Measurements from ENCODE around the gene RUNX3. TPM values are rescaled to one million over a fixed set of nuclear protein-coding genes. Genes with fewer than 3 reads are reported as not detected.

RUNX3 gene
- total and polyA plus RNA-seq, 4 donors = 0.43 to 1.1 (median 0.88) TPM

DNA sequence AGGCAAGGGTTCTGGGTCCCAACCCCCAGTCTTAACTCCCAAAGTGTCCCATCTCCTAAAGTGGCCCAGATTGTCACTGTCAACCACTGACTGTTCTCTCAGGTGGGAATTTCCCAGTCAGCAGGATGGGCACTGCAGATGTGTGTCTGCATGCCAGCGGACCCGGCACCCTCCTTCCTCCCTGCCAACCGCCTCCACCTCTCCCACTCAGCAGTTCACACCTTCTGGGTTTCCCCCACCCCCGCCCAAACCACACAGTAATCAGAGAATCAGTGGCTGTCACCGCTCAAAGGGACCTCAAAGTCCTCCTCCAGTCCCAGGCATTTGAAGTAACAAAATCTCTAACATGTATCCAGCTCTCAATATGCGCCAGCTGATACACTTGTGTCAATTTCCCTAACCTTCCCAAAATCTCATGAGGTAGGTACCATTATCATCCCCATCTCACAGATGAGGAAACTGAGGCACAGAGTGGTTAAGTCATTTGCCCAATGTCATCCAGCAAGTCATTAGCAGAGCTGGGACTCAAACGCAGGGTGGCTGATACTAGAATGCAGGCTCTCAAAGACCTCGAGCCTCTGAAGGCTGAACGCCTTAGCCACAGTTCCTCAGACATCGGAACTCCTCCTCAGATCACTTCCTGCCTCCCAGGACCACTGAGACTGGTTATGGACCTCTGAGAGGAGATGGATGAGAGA lies 4.8 kb downstream of the RUNX3 start:
- H3K36me3 ChIP-seq (ENCODE audit: control insufficient read depth in 4 of 4, insufficient read depth in 3 of 4, low read depth in 1 of 4, low read length in 3 of 4) = no peaks in the 10 kb centered on the region
- no peaks in the 10 kb centered on the region for H3K9me3 ChIP-seq (ENCODE audit: control insufficient read depth in 4 of 4, low read length in 3 of 4)
- H3K27ac ChIP-seq (ENCODE audit: low read depth in 1 of 2, low read length in 2 of 2) = no peak overlapping the region
- 51% methylated on average over 10 of the region's 10 CpGs for WGBS
- no peak for DNase-seq (ENCODE audit: low spot score)
- peaks cover 0 to 10% (median 7%) of the 10 kb centered on the region in 4 donors for H3K4me1 ChIP-seq (ENCODE audit: control insufficient read depth in 4 of 4, insufficient read depth in 4 of 4, low read length in 3 of 4)
- H3K27me3 ChIP-seq (ENCODE audit: control insufficient read depth in 4 of 4, insufficient read depth in 4 of 4, low read length in 3 of 4) = peaks cover 0 to 8% (median 4%) of the 10 kb centered on the region in 4 donors
- H3K9ac ChIP-seq (ENCODE audit: low read depth in 1 of 2, low read length in 2 of 2) = no peak overlapping the region
- TF ChIP-seq HNF4G (IDR thresholded peaks at IDR 0.05) (no peak), NR2F2 (IDR thresholded peaks at IDR 0.05) (no peak), JUND (IDR thresholded peaks at IDR 0.05) (no peak), EGR1 (IDR thresholded peaks at IDR 0.05; ENCODE audit: low read depth in 2 of 2) (no peak), YY1 (IDR thresholded peaks at IDR 0.05) (no peak), GABPA (IDR thresholded peaks at IDR 0.05 in 1 of 2, conservative IDR thresholded peaks at IDR 0.05 in 1 of 2) (no peak), SP1 (IDR thresholded peaks at IDR 0.05) (no peak), RAD21 (IDR thresholded peaks at IDR 0.05) (no peak), FOXA1 (IDR thresholded peaks at IDR 0.05) (no peak)
- TF ChIP-seq, protein P1, sequence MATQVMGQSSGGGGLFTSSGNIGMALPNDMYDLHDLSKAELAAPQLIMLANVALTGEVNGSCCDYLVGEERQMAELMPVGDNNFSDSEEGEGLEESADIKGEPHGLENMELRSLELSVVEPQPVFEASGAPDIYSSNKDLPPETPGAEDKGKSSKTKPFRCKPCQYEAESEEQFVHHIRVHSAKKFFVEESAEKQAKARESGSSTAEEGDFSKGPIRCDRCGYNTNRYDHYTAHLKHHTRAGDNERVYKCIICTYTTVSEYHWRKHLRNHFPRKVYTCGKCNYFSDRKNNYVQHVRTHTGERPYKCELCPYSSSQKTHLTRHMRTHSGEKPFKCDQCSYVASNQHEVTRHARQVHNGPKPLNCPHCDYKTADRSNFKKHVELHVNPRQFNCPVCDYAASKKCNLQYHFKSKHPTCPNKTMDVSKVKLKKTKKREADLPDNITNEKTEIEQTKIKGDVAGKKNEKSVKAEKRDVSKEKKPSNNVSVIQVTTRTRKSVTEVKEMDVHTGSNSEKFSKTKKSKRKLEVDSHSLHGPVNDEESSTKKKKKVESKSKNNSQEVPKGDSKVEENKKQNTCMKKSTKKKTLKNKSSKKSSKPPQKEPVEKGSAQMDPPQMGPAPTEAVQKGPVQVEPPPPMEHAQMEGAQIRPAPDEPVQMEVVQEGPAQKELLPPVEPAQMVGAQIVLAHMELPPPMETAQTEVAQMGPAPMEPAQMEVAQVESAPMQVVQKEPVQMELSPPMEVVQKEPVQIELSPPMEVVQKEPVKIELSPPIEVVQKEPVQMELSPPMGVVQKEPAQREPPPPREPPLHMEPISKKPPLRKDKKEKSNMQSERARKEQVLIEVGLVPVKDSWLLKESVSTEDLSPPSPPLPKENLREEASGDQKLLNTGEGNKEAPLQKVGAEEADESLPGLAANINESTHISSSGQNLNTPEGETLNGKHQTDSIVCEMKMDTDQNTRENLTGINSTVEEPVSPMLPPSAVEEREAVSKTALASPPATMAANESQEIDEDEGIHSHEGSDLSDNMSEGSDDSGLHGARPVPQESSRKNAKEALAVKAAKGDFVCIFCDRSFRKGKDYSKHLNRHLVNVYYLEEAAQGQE (IDR thresholded peaks at IDR 0.05) = no peak
- TF ChIP-seq, protein P2, sequence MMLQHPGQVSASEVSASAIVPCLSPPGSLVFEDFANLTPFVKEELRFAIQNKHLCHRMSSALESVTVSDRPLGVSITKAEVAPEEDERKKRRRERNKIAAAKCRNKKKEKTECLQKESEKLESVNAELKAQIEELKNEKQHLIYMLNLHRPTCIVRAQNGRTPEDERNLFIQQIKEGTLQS (IDR thresholded peaks at IDR 0.05) = no peak
- TF ChIP-seq, protein P3, sequence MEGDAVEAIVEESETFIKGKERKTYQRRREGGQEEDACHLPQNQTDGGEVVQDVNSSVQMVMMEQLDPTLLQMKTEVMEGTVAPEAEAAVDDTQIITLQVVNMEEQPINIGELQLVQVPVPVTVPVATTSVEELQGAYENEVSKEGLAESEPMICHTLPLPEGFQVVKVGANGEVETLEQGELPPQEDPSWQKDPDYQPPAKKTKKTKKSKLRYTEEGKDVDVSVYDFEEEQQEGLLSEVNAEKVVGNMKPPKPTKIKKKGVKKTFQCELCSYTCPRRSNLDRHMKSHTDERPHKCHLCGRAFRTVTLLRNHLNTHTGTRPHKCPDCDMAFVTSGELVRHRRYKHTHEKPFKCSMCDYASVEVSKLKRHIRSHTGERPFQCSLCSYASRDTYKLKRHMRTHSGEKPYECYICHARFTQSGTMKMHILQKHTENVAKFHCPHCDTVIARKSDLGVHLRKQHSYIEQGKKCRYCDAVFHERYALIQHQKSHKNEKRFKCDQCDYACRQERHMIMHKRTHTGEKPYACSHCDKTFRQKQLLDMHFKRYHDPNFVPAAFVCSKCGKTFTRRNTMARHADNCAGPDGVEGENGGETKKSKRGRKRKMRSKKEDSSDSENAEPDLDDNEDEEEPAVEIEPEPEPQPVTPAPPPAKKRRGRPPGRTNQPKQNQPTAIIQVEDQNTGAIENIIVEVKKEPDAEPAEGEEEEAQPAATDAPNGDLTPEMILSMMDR (IDR thresholded peaks at IDR 0.05; ENCODE audit: low read depth, low read length, missing input control) = no peak
- TF ChIP-seq, protein P4, sequence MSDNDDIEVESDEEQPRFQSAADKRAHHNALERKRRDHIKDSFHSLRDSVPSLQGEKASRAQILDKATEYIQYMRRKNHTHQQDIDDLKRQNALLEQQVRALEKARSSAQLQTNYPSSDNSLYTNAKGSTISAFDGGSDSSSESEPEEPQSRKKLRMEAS (IDR thresholded peaks at IDR 0.05) = no peak
- H3K4me3 ChIP-seq (ENCODE audit: low read depth in 1 of 3, low read length in 3 of 3) = no peak overlapping the region

DNA sequence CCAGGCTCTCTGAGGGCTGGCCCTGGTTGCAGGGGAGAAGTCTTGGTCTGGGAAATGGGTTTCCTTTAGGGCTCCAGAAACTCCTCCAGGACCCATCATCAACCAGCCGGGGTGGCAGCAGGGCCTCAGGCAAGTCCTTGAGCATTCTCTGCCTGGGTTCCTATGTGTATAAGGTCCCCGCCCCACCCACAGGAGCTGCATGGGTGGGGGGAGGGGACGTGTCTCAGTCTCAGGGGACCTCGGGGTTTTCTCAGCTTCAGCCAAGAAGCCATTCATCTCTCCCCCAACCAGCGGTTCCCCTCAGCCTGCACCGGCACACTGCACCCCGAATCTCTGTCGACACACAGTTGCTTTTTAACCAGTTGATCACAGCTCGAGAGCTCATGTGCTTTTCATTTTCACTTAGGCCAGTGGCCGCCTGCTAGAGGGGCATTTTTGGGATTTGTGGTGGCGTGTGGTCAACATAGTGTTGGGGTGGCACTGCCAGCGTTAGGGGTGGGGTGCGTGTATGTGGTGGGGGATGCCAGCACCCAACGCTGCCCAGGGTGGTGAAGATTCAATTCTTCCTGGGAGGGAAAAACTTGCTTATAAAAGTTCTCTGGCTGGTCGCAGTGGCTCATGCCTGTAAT lies 6.5 kb downstream of the RUNX3 start:
- Histone ChIP-seq H3K4me1 (ENCODE audit: control insufficient read depth in 4 of 4, insufficient read depth in 4 of 4, low read length in 3 of 4) (peaks cover 0 to 4% (median 2%) of the 10 kb centered on the region in 4 donors), H3K27me3 (ENCODE audit: control insufficient read depth in 4 of 4, insufficient read depth in 4 of 4, low read length in 3 of 4) (peaks cover 0 to 8% (median 4%) of the 10 kb centered on the region in 4 donors), H3K36me3 (ENCODE audit: control insufficient read depth in 4 of 4, insufficient read depth in 3 of 4, low read depth in 1 of 4, low read length in 3 of 4) (no peaks in the 10 kb centered on the region), H3K9ac (ENCODE audit: low read depth in 1 of 2, low read length in 2 of 2) (no peak overlapping the region), H3K27ac (ENCODE audit: low read depth in 1 of 2, low read length in 2 of 2) (no peak overlapping the region), H3K9me3 (ENCODE audit: control insufficient read depth in 4 of 4, low read length in 3 of 4) (no peaks in the 10 kb centered on the region), H3K4me3 (ENCODE audit: low read depth in 1 of 3, low read length in 3 of 3) (no peak overlapping the region)
- DNase-seq (ENCODE audit: low spot score) = no peak
- 69% methylated on average over 15 of the region's 15 CpGs for WGBS
- TF ChIP-seq TAF1 (conservative IDR thresholded peaks at IDR 0.05) = no peak
- TF ChIP-seq, protein P3 (IDR thresholded peaks at IDR 0.05; ENCODE audit: low read depth, low read length, missing input control) = no peak
- no peak for TF ChIP-seq YY1 (IDR thresholded peaks at IDR 0.05)
- TF ChIP-seq, protein P2 (IDR thresholded peaks at IDR 0.05) = no peak
- TF ChIP-seq, protein P4 (IDR thresholded peaks at IDR 0.05) = no peak
- no peak for TF ChIP-seq GABPA (IDR thresholded peaks at IDR 0.05 in 1 of 2, conservative IDR thresholded peaks at IDR 0.05 in 1 of 2)
- TF ChIP-seq HNF4A (conservative IDR thresholded peaks at IDR 0.05) = no peak
- no peak for TF ChIP-seq FOXA1 (IDR thresholded peaks at IDR 0.05)
- no peak for TF ChIP-seq FOXA2 (IDR thresholded peaks at IDR 0.05)
- TF ChIP-seq RXRA (IDR thresholded peaks at IDR 0.05) = no peak
- TF ChIP-seq, protein P1 (IDR thresholded peaks at IDR 0.05) = no peak
